ENCODE measurements around the gene GANAB. TPM values are rescaled to one million over a fixed set of nuclear protein-coding genes. Genes with fewer than 3 reads are reported as not detected.
A peak's percentile ranks its signal among the peaks of the same experiment; 100 is the strongest.

GANAB gene
- total and polyA plus RNA-seq, 2 of the 13 experiments (the other 11 are each of a cell fraction or from before 2014, with no cell fraction given) = 99.5 to 234 TPM

DNA sequence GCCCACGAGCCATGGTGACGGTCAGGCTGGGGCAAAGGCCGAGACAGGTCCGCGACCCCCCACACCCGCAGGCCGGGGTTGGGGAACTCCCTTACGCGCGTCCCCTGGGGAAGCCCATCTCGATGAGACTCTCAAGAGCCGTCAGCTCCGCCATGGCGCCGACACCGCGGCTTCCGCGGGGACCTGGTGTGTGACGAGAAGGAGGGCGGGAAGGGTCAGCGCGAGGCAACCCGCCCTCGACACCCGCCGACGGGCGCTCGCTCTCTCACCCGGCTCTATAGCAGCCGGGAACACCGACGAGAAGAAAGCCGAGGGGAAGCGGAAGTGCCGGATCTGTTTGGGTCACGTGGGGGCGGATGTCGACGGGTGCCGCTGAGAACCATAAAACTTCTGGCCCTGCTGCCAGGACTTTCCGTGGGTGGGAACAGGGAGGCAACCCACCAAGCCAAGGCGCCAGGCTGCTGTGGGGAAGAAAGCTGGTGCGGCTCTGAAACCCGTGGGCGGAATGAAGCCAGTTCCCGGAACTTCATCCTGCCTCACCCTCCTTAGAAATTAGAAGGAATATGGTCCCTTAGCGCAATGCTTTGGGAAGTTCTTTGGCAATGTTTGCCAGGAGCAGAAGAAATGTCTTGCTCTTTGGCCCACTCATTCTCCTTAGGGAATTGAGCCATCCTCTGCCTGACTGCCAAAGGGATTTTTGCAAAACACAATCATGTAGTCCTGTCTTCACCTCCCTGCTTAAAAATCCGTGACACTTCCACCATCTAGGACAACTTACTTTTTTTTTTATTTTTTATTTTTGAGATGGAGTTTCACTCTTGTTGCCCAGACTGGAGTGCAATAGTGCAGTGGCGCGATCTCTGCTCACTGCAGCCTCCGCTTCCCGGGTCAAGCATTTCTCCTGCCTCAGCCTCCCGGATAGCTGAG is 32.6 kb upstream of the GANAB start, which contains the start of gene UBXN1 (continued):
- TF ChIP-seq, protein P1, sequence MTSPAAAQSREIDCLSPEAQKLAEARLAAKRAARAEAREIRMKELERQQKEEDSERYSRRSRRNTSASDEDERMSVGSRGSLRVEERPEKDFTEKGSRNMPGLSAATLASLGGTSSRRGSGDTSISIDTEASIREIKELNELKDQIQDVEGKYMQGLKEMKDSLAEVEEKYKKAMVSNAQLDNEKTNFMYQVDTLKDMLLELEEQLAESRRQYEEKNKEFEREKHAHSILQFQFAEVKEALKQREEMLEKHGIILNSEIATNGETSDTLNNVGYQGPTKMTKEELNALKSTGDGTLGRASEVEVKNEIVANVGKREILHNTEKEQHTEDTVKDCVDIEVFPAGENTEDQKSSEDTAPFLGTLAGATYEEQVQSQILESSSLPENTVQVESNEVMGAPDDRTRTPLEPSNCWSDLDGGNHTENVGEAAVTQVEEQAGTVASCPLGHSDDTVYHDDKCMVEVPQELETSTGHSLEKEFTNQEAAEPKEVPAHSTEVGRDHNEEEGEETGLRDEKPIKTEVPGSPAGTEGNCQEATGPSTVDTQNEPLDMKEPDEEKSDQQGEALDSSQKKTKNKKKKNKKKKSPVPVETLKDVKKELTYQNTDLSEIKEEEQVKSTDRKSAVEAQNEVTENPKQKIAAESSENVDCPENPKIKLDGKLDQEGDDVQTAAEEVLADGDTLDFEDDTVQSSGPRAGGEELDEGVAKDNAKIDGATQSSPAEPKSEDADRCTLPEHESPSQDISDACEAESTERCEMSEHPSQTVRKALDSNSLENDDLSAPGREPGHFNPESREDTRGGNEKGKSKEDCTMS (CRISPR knock-in tag; conservative IDR thresholded peaks at IDR 0.05) = no peak
- TF ChIP-seq ZNF678 (CRISPR knock-in tag; IDR thresholded peaks at IDR 0.05) = peak; percentile 22; the same call in 1 of the 2 replicates
- TF ChIP-seq BHLHE40 (IDR thresholded peaks at IDR 0.05; ENCODE audit: low read length) = peak; percentile 52; the same call in 1 of the 2 replicates
- TF ChIP-seq, protein P2, sequence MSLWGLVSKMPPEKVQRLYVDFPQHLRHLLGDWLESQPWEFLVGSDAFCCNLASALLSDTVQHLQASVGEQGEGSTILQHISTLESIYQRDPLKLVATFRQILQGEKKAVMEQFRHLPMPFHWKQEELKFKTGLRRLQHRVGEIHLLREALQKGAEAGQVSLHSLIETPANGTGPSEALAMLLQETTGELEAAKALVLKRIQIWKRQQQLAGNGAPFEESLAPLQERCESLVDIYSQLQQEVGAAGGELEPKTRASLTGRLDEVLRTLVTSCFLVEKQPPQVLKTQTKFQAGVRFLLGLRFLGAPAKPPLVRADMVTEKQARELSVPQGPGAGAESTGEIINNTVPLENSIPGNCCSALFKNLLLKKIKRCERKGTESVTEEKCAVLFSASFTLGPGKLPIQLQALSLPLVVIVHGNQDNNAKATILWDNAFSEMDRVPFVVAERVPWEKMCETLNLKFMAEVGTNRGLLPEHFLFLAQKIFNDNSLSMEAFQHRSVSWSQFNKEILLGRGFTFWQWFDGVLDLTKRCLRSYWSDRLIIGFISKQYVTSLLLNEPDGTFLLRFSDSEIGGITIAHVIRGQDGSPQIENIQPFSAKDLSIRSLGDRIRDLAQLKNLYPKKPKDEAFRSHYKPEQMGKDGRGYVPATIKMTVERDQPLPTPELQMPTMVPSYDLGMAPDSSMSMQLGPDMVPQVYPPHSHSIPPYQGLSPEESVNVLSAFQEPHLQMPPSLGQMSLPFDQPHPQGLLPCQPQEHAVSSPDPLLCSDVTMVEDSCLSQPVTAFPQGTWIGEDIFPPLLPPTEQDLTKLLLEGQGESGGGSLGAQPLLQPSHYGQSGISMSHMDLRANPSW (CRISPR knock-in tag; IDR thresholded peaks at IDR 0.05; ENCODE audit: borderline replicate concordance) = no peak
- TF ChIP-seq BRD4 (CRISPR knock-in tag; IDR thresholded peaks at IDR 0.05) = no peak
- TF ChIP-seq, protein P3, sequence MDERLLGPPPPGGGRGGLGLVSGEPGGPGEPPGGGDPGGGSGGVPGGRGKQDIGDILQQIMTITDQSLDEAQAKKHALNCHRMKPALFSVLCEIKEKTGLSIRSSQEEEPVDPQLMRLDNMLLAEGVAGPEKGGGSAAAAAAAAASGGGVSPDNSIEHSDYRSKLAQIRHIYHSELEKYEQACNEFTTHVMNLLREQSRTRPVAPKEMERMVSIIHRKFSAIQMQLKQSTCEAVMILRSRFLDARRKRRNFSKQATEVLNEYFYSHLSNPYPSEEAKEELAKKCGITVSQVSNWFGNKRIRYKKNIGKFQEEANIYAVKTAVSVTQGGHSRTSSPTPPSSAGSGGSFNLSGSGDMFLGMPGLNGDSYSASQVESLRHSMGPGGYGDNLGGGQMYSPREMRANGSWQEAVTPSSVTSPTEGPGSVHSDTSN (CRISPR knock-in tag; IDR thresholded peaks at IDR 0.05) = no peak
- TF ChIP-seq, protein P4, sequence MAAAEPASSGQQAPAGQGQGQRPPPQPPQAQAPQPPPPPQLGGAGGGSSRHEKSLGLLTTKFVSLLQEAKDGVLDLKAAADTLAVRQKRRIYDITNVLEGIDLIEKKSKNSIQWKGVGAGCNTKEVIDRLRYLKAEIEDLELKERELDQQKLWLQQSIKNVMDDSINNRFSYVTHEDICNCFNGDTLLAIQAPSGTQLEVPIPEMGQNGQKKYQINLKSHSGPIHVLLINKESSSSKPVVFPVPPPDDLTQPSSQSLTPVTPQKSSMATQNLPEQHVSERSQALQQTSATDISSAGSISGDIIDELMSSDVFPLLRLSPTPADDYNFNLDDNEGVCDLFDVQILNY (CRISPR knock-in tag; conservative IDR thresholded peaks at IDR 0.05) = no peak
- 0 out of 2 replicates have a peak, but pooled peaks have one; percentile 42 for TF ChIP-seq ZNF446 (CRISPR knock-in tag; IDR thresholded peaks at IDR 0.05)
- TF ChIP-seq, protein P5, sequence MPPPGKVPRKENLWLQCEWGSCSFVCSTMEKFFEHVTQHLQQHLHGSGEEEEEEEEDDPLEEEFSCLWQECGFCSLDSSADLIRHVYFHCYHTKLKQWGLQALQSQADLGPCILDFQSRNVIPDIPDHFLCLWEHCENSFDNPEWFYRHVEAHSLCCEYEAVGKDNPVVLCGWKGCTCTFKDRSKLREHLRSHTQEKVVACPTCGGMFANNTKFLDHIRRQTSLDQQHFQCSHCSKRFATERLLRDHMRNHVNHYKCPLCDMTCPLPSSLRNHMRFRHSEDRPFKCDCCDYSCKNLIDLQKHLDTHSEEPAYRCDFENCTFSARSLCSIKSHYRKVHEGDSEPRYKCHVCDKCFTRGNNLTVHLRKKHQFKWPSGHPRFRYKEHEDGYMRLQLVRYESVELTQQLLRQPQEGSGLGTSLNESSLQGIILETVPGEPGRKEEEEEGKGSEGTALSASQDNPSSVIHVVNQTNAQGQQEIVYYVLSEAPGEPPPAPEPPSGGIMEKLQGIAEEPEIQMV (CRISPR knock-in tag; IDR thresholded peaks at IDR 0.05; ENCODE audit: low read depth) = no peak
- TF ChIP-seq HES4 (CRISPR knock-in tag; IDR thresholded peaks at IDR 0.05; ENCODE audit: borderline replicate concordance) = no peak
- TF ChIP-seq EP300 (IDR thresholded peaks at IDR 0.05; ENCODE audit: low read depth in 2 of 2, low read length in 2 of 2) = no peak
- 0 out of 2 replicates have a peak, but pooled peaks have one; percentile 11 for TF ChIP-seq EP300 (CRISPR knock-in tag; IDR thresholded peaks at IDR 0.05; ENCODE audit: borderline replicate concordance)
- TF ChIP-seq, protein P6, sequence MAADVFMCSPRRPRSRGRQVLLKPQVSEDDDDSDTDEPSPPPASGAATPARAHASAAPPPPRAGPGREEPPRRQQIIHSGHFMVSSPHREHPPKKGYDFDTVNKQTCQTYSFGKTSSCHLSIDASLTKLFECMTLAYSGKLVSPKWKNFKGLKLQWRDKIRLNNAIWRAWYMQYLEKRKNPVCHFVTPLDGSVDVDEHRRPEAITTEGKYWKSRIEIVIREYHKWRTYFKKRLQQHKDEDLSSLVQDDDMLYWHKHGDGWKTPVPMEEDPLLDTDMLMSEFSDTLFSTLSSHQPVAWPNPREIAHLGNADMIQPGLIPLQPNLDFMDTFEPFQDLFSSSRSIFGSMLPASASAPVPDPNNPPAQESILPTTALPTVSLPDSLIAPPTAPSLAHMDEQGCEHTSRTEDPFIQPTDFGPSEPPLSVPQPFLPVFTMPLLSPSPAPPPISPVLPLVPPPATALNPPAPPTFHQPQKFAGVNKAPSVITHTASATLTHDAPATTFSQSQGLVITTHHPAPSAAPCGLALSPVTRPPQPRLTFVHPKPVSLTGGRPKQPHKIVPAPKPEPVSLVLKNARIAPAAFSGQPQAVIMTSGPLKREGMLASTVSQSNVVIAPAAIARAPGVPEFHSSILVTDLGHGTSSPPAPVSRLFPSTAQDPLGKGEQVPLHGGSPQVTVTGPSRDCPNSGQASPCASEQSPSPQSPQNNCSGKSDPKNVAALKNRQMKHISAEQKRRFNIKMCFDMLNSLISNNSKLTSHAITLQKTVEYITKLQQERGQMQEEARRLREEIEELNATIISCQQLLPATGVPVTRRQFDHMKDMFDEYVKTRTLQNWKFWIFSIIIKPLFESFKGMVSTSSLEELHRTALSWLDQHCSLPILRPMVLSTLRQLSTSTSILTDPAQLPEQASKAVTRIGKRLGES (CRISPR knock-in tag; IDR thresholded peaks at IDR 0.05; ENCODE audit: borderline replicate concordance) = no peak
- TF ChIP-seq ATRX (CRISPR knock-in tag; IDR thresholded peaks at IDR 0.05; ENCODE audit: borderline replicate concordance) = no peak
- TF ChIP-seq ZNF101 (CRISPR knock-in tag; IDR thresholded peaks at IDR 0.05; ENCODE audit: borderline replicate concordance, low read depth) = no peak
